Neural cell (in vitro differentiated cells): Measurements from ENCODE around the gene CENPO. TPM values are rescaled to one million over a fixed set of nuclear protein-coding genes. Genes with fewer than 3 reads are reported as not detected.

Source experiments
- H2AFZ ChIP-seq: fragments of 200-600, 300-800 bp; sonication (generic), shearing (Covaris generic); 2 replicates; pipeline ENCODE4 v1.6.0; 2014; ENCODE audit warnings: low read depth, mild to moderate bottlenecking, antibody characterized with exemption, low read length, moderate library complexity
- H3F3A ChIP-seq: fragments of 200-600 bp; shearing (Covaris generic); 2 replicates; pipeline ENCODE4 v1.6.1; 2016; ENCODE audit warnings: mild to moderate bottlenecking, moderate library complexity, mixed read lengths, antibody characterized with exemption, low read length; ENCODE audit not compliant: insufficient read depth, poor library complexity, severe bottlenecking
- H3K27ac ChIP-seq: fragments of 200-600, 300-800 bp; sonication (generic), shearing (Covaris generic); 2 replicates; pipeline ENCODE4 v1.5.1; 2014; ENCODE audit warnings: mild to moderate bottlenecking, low read length, moderate library complexity
- H3K27me3 ChIP-seq: fragments of 300-800, 200-600 bp; sonication (generic), shearing (Covaris generic); 2 replicates; pipeline ENCODE4 v1.6.0; 2014; ENCODE audit warnings: mild to moderate bottlenecking, low read depth, low read length, moderate library complexity; ENCODE audit not compliant: insufficient read depth
- H3K36me3 ChIP-seq: fragments of 300-800, 200-600 bp; sonication (generic), shearing (Covaris generic); 2 replicates; pipeline ENCODE4 v1.5.1; 2014; ENCODE audit warnings: mild to moderate bottlenecking, antibody characterized with exemption, low read length, moderate library complexity; ENCODE audit not compliant: insufficient read depth
- H3K4me2 ChIP-seq: fragments of 300-800, 200-600 bp; sonication (generic), shearing (Covaris generic); 2 replicates; pipeline ENCODE4 v1.6.0; 2014; ENCODE audit warnings: mild to moderate bottlenecking, low read length
- H3K4me3 ChIP-seq: fragments of 300-800, 200-600 bp; sonication (generic), shearing (Covaris generic); 2 replicates; pipeline ENCODE4 v1.5.1; 2014; ENCODE audit warnings: mild to moderate bottlenecking, low read length, moderate library complexity
- H3K79me2 ChIP-seq: fragments of 200-600 bp; shearing (Covaris generic); replicated peaks from 2 replicates; pipeline ENCODE4 v1.6.0; 2014; ENCODE audit warnings: mild to moderate bottlenecking, low read length, moderate library complexity; ENCODE audit not compliant: insufficient read depth
- H3K9ac ChIP-seq: fragments of 300-800, 200-600 bp; sonication (generic), shearing (Covaris generic); 2 replicates; pipeline ENCODE4 v1.6.1; 2016; ENCODE audit warnings: mild to moderate bottlenecking, low read length, mixed read lengths
- H3K9me2 ChIP-seq: fragments of 200-600 bp; shearing (Covaris generic); 2 replicates; pipeline ENCODE4 v1.6.1; 2016; ENCODE audit warnings: mild to moderate bottlenecking, low read length, mixed read lengths; ENCODE audit not compliant: insufficient read depth
- H3K9me3 ChIP-seq: fragments of 200-600, 300-800 bp; sonication (generic), shearing (Covaris generic); 2 replicates; pipeline ENCODE4 v1.6.1; 2016; ENCODE audit warnings: mild to moderate bottlenecking, mixed run types, low read length, moderate library complexity, mixed read lengths
- H4K20me1 ChIP-seq: fragments of 200-600 bp; shearing (Covaris generic); 2 replicates; pipeline ENCODE4 v1.6.1; 2016; ENCODE audit warnings: mild to moderate bottlenecking, mixed run types; ENCODE audit not compliant: insufficient read depth
- CTCF ChIP-seq: fragments of 450-650 bp; IDR thresholded peaks from 2 replicates; pipeline ENCODE4 v1.5.1; 2014; ENCODE audit warnings: antibody characterized with exemption, mild to moderate bottlenecking, moderate library complexity; ENCODE audit not compliant: poor library complexity, severe bottlenecking
- EZH2 ChIP-seq: fragments of 200-600, 300-800 bp; shearing (Covaris generic), sonication (generic); IDR thresholded peaks from 2 replicates; pipeline ENCODE4 v1.6.1; 2014; ENCODE audit warnings: antibody characterized with exemption, low read length, borderline replicate concordance, mild to moderate bottlenecking; ENCODE audit not compliant: insufficient read depth, poor library complexity, severe bottlenecking
- MXI1 ChIP-seq: fragments of 450-650 bp; conservative IDR thresholded peaks from 2 replicates; pipeline ENCODE4 v1.6.1; 2014; ENCODE audit warnings: antibody characterized with exemption, mild to moderate bottlenecking; ENCODE audit not compliant: poor library complexity, severe bottlenecking
- POLR2AphosphoS5 ChIP-seq: IDR thresholded peaks from 2 replicates; pipeline ENCODE4 v1.6.1; 2012
- RAD21 ChIP-seq: fragments of 450-650 bp; conservative IDR thresholded peaks from 2 replicates; pipeline ENCODE4 v1.6.1; 2014; ENCODE audit warnings: antibody characterized with exemption, mild to moderate bottlenecking, moderate library complexity
- REST ChIP-seq: IDR thresholded peaks from 2 replicates; pipeline ENCODE4 v1.6.1; 2012; ENCODE audit warnings: borderline replicate concordance
- SMC3 ChIP-seq: fragments of 450-650 bp; conservative IDR thresholded peaks from 2 replicates; pipeline ENCODE4 v1.6.1; 2014; ENCODE audit warnings: antibody characterized with exemption, mild to moderate bottlenecking, moderate library complexity; ENCODE audit not compliant: poor library complexity
- polyA plus RNA-seq: library from polyadenylated mRNA; depleted of rRNA; stranded (reverse); fragments of >200 nt; gene quantifications from 2 replicates; pipeline ENCODE4 v1.2.3, GENCODE V29; 2014

The CENPO gene
- polyA plus RNA-seq, 1 donor from 2014 or later = 4.4 TPM

DNA sequence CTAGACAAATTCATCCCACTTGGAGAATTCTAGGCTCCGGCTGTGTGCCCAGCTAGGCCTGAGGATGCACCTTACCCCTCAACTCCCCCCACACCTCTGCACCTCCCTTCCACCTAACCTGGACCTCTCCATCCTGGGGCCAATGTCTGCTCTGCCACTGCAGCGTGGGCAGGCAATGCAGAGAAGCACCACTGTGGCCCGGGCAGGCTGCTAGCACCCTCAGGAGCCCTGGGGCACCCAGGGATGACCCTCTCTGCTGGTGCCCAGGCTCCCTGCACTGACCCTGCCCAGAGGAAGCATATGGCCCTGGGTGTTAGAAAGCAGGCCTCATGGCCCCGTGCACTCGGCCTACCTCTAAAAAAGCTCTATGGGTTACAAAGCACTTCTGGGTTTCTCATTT is 77.2 kb downstream of the CENPO start:
- no peaks in the 10 kb centered on the region for H3K27me3 ChIP-seq
- H4K20me1 ChIP-seq = no peaks in the 10 kb centered on the region
- H3K9ac ChIP-seq = no peak overlapping the region
- H3K4me3 ChIP-seq = no peak overlapping the region
- H3K27ac ChIP-seq = no peak overlapping the region
- TF ChIP-seq MXI1 (no peak), SMC3 (no peak), CTCF (no peak), POLR2AphosphoS5 (no peak)
- no peaks in the 10 kb centered on the region for H3K9me2 ChIP-seq
- no peak overlapping the region for H2AFZ ChIP-seq
- H3K9me3 ChIP-seq = no peaks in the 10 kb centered on the region
- H3F3A ChIP-seq = no peaks in the 10 kb centered on the region
- H3K4me2 ChIP-seq = no peak overlapping the region
- H3K79me2 ChIP-seq = no peaks in the 10 kb centered on the region
- H3K36me3 ChIP-seq = no peaks in the 10 kb centered on the region

DNA sequence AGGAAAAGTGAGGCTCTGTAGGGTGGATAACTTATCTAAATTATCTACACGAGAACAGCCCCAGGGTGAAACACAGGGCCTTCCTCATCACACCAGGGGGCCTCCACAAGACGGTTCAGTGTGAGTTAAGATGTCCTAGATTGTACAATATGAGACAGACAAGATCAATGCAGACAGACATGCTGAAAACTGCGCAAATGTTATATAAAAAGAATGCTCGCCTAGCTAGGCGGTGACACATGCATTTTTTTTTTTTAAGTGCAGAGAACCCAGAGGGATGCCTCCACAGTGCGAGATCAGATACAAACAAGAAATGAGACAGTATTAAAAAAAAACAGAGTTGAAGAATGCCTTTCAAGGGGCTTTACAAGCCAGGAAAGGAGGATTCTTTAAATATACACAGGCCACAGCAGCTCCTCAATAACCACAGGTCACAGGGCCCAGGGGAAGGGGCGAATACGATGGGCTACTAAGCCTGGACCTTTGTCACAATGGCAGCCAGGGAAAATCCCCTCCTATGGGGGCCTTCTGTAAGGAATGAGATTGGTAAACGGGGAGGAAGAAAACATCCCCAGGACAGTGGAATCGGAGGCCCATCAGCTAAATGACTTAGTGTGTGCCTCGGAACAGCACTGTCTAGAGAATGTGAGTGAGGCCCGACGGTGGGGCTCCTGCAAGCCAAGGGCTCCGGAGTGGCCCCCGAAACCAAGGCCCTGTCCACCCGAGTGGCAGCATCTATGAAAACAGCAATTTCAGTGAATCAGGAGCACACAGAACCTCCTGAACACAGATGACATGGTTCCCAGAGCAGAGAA is 77.9 kb downstream of the CENPO start:
- Histone ChIP-seq H3K36me3 (no peaks in the 10 kb centered on the region), H2AFZ (no peak overlapping the region), H3F3A (no peaks in the 10 kb centered on the region), H3K9ac (no peak overlapping the region), H3K27me3 (no peaks in the 10 kb centered on the region), H4K20me1 (no peaks in the 10 kb centered on the region), H3K4me2 (no peak overlapping the region), H3K27ac (no peak overlapping the region), H3K4me3 (no peak overlapping the region), H3K9me2 (no peaks in the 10 kb centered on the region), H3K9me3 (no peaks in the 10 kb centered on the region), H3K79me2 (no peaks in the 10 kb centered on the region)
- TF ChIP-seq EZH2 = no peak
- TF ChIP-seq CTCF = no peak
- TF ChIP-seq RAD21 = no peak
- TF ChIP-seq POLR2AphosphoS5 = no peak
- no peak for TF ChIP-seq REST
